NCI-H748 (cell line): ENCODE results near the gene DDX39A.
A peak's percentile ranks its signal among the peaks of the same experiment; 100 is the strongest.

Source experiments
- DNase-seq: peaks from one replicate; lab custom pipeline; 2025; ENCODE audit not compliant: unreplicated experiment; lab: John Stamatoyannopoulos, UW

DDX39A gene

DNA sequence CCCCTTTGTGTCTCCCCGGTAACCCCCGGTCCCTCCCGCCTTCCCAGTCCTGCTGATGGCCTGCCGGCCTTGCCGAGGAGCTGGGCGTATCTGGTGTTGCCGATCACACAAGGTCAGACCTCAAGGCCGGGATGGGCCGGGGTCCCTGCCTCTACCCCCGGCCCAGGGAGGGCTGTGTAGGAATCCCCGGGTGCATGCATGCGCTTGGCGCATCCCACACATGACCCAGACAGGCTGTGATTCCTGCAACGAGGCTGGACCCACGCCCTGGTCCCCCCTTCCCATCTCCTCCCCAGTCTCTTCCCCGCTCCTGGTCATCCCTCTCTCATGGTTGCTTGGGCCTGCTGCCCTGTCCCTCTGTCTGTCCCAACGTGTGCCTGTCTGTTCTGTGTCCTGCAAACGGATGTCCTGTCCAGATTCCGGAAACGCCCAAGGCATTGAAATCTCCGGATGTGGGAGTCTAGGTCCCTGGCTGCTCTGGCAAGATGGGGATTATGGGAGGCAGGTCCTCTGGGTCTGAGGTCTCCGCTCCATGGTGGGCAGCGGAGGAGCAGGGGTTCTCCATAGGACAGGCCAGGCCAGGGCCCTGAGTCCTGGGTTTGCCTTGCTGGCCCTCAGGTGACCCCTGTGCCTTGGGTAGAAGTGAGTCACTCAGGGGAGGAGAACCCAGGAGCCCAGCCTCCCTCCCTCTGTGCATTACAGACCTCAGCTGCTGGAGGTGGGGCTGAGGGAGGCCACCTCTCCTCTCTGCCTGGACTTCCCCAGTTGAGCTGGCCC lies 15.6 kb upstream of the DDX39A start:
- DNase-seq = no peak

DNA sequence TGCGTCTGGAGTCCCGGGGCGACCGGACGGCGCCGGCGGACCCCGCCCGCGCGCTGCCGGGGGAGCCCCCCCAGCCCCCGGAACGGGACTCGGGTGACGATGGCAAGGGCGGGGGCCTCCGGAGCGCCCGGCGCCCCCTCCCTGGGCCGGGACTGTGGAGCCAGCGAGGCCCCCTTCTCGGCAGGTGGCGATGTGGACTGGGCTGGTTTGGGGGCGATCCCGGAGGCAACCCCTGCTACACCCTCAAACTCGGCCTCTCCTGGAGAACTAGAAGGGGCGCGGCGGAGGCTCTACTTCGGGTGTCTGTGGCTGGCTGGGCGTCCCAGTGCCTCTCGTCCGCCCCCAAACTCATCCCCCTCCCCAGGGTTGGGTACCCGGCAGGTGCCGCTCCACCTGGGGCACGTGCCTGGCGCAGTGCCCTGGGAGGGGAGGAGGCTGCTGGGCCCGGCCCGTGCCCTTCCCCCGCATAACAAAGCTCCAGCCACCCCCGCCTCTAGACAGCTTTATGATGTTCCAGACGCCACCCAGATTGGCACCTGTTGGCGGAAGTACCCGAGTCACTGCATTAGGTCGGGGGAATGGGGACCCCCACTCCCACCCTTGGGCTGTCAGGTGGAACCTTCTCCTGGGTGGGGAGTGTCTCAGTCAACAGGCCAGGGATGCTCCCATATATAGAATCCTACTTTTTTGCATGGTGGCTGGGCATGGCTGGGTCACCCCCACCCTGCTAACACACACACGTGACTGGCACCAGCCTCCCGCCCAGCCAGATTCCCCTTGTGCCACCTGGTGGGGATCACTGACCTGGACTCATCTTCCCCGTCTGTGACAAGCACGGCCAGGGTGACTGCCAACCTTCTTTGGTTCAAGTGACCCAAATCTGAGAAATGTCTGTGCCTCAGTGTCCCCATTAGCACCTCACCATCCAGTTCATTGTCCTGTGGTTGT lies 14.7 kb upstream of the DDX39A start:
- DNase-seq = peak; percentile 70

DNA sequence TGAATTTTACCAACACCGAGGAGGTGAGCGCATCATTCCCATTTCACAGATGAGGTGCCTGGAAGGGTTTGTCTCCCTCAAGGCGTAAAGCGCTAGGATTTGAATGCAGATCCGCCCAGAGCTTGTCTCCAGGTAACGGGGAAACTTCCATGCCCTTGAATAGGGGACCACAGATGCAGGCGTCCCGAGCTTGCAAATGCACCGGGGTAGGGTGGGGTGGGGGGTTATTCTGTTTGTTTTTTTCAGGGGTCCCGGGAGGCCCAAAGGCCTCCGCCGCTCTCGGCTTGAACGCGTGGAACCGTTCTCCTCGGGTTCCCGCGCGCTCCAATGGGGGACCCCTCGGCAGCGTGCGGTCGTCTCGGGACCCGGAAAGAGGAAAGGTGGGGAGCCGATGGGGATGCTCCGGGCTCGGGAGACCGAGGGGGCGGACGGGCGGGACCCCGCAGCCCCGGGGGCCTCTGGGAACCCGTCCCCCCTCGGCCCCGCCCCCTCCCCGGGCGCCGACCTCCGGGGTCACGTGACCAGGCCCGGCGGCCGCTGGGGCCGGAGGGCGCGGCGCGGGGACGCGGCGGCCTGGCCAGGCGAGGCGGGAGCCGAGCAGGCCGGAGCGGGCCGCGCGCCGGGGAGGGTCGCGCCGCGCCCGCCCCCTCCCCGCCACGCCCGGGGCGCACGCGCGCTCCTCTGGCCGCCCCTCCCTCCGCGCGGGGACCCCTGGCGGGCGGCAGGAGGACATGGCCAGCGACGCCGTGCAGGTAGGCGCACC lies 13.8 kb upstream of the DDX39A start, which contains the start of gene PKN1:
PKN1 (plus strand) TSS at position 516 of the 763 bp plus-strand sequence; CDS start at position 732, 216 bp downstream.
- DNase-seq = peak; percentile 72

DNA sequence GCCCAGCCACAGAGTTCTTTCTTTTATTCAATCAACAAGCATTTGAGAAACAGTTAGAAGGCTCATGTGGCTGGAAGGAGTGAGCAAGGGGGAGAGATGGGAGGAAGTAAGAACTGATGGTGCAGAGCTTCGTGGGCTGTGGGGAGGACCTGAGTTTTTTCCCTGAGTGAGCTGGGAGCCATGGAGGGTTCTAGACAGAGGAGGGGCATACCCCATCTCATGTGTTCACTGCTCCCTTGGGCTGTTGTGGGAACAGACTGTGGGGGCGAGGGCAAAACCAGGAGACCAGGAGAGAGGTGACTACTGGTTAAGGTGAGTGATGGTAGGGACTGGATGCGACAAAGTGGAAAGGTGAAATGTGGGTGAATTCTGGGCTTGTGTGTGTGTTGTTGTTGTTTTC lies 11.6 kb upstream of the DDX39A start:
- no peak for DNase-seq

DNA sequence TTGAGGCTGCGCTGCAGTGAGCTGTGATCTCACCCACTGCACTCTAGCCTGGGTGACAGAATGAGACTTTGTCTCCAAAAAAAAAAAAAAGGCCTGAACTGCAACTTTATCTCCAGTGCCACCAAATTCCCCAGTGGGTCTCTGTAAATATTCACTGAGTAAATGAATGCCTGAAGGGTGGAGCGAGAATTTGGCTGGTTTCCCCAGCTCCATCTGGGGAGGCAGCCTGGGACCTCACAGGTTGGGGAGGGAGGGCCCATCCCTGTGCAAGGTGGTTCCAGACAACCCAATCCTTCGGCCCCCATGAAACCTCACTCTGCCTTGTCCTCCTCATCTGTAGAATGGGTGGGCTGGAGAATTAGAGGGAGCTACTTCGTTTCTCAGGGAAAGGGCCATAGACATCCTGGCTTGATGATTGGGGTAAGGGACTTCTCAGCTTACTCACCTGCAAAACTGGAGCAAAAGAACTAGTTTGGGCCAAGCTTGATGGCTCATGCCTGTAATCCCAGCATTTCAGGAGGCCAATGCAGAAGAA lies 9.8 kb upstream of the DDX39A start:
- no peak for DNase-seq

DNA sequence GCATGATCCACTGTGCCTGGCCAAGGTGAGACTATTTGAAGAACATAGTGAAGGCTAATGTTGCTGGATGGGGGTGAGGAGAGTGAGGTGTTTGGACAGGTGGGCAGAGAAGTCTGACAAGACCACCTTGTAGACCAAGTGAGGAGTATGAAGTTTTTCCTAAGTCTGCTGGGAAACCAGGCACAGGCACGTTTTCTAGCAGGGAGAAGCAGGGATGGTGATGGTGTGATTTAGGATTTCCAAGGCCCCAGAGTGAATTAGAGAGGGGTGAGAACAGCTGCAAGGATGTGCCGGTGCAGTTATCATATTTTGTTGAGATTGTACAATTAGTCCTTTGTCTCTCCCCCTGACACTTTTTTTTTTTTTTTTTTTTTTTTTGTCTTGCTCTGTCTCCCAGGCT lies 8.3 kb upstream of the DDX39A start:
- no peak for DNase-seq

DNA sequence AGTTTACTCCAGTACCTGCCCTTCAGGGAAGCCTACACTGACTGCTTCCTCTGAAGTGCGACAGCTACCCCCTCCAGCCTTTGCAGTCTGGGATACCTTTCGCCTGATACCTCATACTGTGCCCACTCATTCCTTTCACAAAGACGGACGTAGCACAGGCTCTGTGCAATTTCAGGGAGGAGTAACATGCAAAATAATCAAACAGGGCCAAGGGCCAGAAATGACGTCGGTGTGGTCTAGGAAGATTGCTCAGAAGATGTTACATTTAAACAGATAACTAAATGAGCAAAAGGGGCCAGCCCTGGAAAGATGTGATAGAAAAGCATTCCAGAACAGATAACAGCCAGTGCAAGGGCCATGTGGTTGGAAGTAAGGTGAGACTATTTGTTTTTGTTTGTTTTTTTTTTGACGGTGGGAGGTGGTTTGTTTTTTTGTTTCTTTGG lies 6.6 kb upstream of the DDX39A start:
- no peak for DNase-seq

DNA sequence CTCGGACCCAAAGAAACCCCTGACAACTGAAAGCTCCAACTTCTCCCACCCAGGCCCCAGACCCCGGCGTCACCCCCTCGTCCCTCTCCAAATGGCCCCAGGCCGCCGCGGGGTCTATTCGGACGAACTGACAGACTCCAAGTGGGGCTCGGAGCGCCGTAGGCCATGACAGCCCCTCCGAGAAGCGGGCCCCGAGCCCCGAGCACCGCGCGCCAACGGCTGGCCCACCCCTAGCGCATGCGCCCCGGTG lies 360 bp downstream of the DDX39A start:
- DNase-seq = no peak

DNA sequence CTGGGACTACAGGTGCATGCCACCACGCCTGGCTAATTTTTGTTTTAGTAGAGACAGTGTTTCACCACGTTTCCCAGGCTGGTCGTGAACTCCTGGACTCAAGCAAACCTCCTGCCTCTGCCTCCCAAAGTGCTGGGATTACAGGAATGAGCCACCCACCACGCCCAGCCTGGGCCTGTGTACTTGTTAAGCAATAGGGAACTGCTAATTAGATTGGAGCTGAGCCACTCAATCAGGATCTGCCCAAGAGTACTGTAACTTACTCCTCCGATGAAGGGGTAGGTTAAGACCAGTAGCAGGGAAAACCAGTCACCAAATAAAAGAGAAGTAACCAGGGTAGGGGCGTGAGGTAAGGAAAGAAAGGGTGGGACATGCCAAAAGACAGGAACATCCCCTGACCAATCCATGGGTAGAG lies 2.3 kb downstream of the DDX39A start:
- DNase-seq = no peak

DNA sequence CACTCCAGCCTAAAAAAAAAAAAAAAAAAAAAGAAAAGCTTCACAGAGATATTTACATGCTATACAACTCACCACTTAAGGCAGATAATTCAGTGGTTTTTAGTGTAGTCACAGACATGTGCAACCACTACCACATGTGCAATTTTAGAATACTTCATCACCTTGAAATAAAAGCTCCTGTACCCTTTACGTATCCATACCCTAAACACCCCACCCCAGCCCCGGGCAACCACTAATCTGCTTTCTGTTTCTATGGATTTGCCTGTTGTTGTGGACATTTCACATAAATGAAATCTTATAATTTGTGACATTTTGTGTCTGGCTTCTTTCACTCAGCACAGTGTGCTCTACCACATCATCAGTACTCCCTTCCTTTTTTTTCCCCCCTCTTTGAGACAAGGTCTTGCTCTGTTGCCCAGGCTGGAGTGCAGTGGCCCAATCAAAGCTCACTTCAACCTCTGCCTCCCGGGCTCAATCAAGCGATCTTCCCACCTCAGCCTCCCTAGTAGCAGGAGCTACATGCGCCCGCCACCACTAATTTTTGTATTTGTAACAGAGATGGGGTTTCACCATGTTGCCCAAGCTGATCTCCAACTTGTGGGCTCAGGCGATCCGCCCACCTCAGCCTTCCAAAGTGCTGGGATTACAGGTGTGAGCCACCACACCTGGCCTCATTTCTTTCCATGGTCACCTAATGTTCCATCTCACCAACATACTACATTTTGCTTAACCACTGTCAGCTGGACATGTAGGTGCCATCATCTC lies 4.0 kb downstream of the DDX39A start:
- no peak for DNase-seq

DNA sequence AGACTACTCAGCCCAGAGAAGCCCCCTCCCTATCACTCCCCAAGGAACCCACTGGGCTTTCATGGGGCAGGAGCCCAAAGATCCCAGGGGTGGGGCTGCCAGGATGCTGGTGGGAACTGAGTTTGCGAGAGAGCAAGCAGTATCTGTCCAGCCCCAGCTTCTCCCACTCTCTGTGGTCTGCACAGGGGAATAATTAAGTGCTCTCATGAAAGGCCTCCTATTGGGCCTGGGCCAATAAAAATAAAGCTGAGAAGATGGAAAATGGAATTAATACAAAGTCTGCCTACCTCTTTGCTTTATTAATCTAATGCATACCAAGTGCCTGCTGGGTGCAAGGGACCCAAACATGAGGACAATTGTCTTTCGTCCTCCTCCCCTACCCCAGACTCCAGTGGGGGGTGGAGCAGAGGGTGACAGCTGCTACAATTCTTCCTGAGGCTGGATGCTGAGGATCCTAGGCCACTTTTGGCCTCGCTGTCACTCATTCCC lies 5.4 kb downstream of the DDX39A start:
- no peak for DNase-seq

DNA sequence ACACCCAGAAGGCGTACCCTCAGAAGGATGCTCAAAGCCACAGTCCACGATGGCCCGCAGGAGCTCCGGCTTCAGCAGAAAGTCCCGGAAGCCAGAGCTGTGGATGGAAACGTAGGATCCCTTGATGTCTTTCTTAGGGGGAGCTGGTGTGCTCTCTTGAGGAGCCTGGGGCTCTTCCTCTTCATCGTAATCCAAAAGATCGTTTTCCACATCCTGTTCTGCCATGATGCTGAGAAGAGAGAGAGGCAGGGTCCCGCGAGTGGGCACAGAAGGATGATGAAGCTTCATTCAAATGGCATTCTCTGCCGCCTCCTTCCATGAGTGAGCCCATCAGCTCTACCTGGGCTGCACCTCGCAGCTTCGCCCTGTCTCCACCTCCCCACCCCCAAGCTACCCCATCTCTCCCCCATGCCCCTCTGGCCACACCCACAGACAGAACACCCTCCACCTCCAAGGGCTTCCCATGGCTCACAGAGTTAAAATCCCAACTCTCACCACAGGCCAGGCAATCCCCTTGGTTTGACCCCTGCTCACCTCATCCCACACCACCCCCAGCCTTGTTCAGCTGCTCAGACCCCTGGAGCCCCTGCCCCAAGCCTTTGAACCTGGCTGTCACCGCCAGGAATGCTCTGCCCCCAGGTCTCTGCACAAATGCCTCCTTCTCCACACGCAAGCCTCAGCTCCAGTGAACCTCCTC lies 6.0 kb downstream of the DDX39A start:
- DNase-seq = no peak

DNA sequence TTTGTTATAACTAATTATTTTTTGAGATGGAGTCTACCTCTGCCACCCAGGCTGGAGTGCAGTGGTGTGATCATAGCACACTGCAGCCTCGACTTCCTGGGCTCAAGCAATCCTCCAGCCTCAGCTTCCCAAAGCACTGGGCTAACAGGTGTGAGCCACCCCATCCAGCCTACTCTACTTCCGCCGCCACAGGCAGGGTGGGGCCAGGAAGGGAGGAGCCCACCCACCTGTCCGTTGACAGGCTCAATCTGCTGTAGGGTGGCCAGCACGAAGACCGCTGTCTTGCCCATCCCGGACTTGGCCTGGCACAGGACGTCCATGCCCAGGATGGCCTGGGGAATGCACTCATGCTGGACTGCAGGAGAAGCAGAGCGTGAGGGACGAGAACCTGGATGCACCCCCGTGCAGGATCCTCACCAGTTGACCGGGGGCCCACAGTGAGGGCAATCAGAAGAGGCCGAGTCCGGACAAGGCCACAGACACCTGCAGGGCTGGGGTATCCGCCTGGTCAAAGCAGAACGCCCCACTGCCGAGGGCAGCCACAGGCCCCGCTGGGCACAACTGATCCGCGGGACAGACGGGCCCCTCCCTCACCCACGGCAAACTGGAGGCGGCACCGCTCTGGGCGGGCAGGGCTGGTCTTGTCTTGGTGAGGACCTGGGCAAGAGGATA lies 6.7 kb downstream of the DDX39A start:
- DNase-seq = no peak

DNA sequence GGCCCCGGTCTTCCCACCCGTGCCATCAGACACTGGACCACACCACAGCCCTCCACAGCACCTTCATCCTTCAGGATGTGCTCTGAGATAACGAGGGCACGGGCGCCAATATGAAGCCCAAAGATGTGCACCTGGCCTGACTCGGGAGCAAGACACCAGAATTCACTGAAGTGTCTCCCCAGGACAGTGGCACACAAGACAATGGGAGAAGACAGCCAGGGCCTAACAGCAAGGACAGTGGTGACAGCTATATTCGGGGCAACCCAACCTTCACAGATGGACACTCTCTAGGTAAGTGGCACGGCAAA lies 7.2 kb downstream of the DDX39A start:
- no peak for DNase-seq

DNA sequence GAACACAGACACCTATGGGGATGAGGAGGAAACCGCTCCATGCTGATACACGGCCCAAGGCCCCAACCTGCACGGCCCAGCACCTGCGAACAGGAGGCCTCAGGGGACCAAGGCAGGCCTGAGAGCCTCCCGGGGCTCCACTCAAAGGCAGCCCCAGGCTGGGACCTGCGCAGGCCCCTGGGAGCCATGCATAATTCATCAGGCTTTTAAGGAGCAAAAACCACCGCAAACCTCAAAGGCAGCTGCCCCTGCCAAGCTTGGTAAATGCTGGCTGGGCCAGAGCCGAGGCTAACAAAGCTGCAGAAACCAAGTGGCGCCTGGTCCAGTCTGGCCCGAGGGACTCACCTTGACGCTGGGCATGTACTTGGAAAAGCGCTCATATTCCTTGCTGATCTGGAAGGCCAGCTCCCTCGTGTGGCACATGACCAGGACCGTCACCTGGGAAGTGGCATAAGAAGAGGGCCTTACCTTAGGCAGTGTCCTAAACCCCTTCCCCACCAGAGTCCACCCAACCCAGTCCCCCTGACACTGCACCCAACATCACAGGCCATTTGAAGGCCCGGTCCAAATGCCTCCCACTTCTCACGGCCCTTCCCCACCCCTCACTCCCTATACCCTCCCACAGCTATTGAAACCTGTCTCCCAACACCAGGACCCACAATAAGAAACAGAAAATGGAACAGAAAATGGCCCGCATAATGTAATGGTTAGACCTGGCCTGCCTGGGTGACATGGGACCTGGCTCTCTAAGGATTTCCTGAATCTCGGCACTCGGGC lies 7.8 kb downstream of the DDX39A start:
- DNase-seq = no peak

DNA sequence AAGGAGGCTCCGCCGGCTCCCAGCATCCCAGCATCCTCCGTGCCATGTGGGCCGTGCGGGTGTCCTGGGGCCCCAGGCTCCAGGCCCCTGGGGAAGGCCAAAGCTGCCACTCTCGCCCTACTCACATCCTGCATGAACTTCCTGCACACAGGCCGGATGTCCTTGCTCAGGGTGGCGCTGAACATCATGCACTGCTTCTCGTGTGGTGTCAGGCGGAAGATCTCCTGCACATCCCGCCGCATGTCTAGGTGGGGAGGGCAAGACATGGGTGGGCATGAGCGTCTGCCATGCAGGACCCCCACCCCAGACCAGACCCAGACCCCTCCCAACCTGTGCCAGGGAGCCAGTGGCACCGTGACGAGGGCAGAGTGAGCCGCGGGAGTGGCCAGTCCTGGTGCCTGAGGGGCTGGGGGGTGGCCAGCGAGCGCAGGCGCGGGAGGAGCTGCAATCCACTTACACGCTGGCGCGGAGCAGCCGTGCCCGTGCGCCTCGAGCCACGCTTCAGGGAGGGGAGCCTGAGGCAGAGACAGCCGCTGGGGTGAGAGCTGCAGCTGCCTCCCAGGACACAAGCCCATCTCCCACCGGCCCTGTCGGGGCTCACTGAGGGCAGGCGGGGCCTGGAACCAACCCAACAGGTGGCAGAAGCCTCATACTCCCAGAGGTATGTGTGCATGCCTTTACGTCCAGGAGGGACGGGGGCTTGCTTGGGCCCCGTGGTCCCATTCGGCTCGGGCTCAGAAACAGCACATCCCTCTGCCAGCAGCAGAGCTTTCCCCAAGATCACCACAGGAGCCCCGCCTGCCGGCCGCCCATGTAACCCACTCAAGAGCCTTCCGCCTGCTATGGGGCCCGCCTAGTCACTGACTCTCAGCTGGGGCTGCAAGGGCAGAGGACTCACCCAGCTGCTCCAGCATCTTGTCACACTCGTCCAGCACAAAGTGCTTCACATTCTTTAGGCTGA lies 8.8 kb downstream of the DDX39A start:
- DNase-seq = no peak
